Mesenchymal stem cell (in vitro differentiated cells and primary cell): Measurements from ENCODE around the gene B3GALT6.

Source experiments
- DNase-seq: peaks from one replicate; pipeline ENCODE4 v3.0.0-alpha.2; 2013
- H2AFZ ChIP-seq: one replicate; pipeline ENCODE4 v1.6.1; 2013; ENCODE audit warnings: low read depth, mild to moderate bottlenecking, control low read depth, inconsistent platforms, low read length, moderate library complexity
- H2AK5ac ChIP-seq: 2 replicates; pipeline ENCODE4 v1.6.1; 2013; ENCODE audit warnings: low read length, moderate library complexity, mild to moderate bottlenecking, inconsistent platforms; ENCODE audit not compliant: severe bottlenecking
- H2BK120ac ChIP-seq: one replicate; pipeline ENCODE4 v1.6.1; 2013; ENCODE audit warnings: low read depth, mild to moderate bottlenecking, inconsistent platforms, low read length, moderate library complexity
- H2BK12ac ChIP-seq, 2 experiments: one replicate each; pipeline ENCODE4 v1.6.1; 2013; ENCODE audit warnings: inconsistent platforms in 2 of 2, low read length in 2 of 2, mild to moderate bottlenecking in 2 of 2, moderate library complexity in 2 of 2, control low read depth in 1 of 2
- H2BK15ac ChIP-seq: one replicate; pipeline ENCODE4 v1.6.1; 2013; ENCODE audit warnings: mild to moderate bottlenecking, low read depth, inconsistent platforms; ENCODE audit not compliant: poor library complexity, severe bottlenecking
- H2BK5ac ChIP-seq: 2 replicates; pipeline ENCODE4 v1.6.1; 2013; ENCODE audit warnings: low read depth, mild to moderate bottlenecking, low read length, control low read depth, inconsistent platforms; ENCODE audit not compliant: poor library complexity, severe bottlenecking
- H3K14ac ChIP-seq, 2 experiments: one replicate each; pipeline ENCODE4 v1.6.1; 2013; ENCODE audit warnings: inconsistent platforms in 2 of 2, low read length in 2 of 2, control low read depth in 1 of 2, mild to moderate bottlenecking in 1 of 2, moderate library complexity in 1 of 2
- H3K18ac ChIP-seq, 2 experiments: one replicate each; pipeline ENCODE4 v1.6.1; 2013; ENCODE audit warnings: inconsistent platforms in 2 of 2, low read length in 2 of 2, control low read depth in 1 of 2, low read depth in 1 of 2, mild to moderate bottlenecking in 1 of 2
- H3K23ac ChIP-seq, 2 experiments: one replicate each; pipeline ENCODE4 v1.6.1; 2013; ENCODE audit warnings: inconsistent platforms in 2 of 2, low read length in 2 of 2, mild to moderate bottlenecking in 2 of 2, moderate library complexity in 2 of 2, control low read depth in 1 of 2
- H3K27ac ChIP-seq: 2 replicates; pipeline ENCODE4 v1.5.1; 2013; ENCODE audit warnings: mild to moderate bottlenecking, moderate library complexity, low read length, control low read depth, inconsistent platforms; ENCODE audit not compliant: poor library complexity, severe bottlenecking
- H3K27me3 ChIP-seq, 2 experiments: 2 replicates each; pipeline versions ENCODE4 v1.6.1 to v1.7.0; 2013; ENCODE audit warnings: low read length in 2 of 2, mild to moderate bottlenecking in 2 of 2, moderate library complexity in 2 of 2, control low read depth in 1 of 2, inconsistent platforms in 1 of 2; ENCODE audit not compliant: control insufficient read depth in 1 of 2, insufficient read depth in 1 of 2
- H3K36me3 ChIP-seq, 2 experiments: 2 replicates each; pipeline versions ENCODE4 v1.6.1 to v1.7.0; 2013; ENCODE audit warnings: low read length in 2 of 2, control low read depth in 1 of 2, inconsistent platforms in 1 of 2, low read depth in 1 of 2, mild to moderate bottlenecking in 1 of 2; ENCODE audit not compliant: insufficient read depth in 2 of 2, control insufficient read depth in 1 of 2
- H3K4ac ChIP-seq, 2 experiments: one replicate each; pipeline ENCODE4 v1.6.1; 2013; ENCODE audit warnings: inconsistent platforms in 2 of 2, low read length in 2 of 2, mild to moderate bottlenecking in 2 of 2, moderate library complexity in 2 of 2, control low read depth in 1 of 2, low read depth in 1 of 2
- H3K4me1 ChIP-seq: 2 replicates; pipeline ENCODE4 v1.6.1; 2013; ENCODE audit warnings: low read depth, low read length, control low read depth; ENCODE audit not compliant: control insufficient read depth, insufficient read depth
- H3K4me2 ChIP-seq: 2 replicates; pipeline ENCODE4 v1.6.1; 2013; ENCODE audit warnings: low read length, mild to moderate bottlenecking, inconsistent platforms; ENCODE audit not compliant: poor library complexity, severe bottlenecking
- H3K4me3 ChIP-seq, 2 experiments: 2 replicates each; pipeline versions ENCODE4 v1.5.1 to v1.7.0; 2013; ENCODE audit warnings: low read length in 2 of 2, mild to moderate bottlenecking in 2 of 2, control low read depth in 1 of 2, low read depth in 1 of 2; ENCODE audit not compliant: insufficient read depth in 1 of 2
- H3K79me1 ChIP-seq: replicated peaks from 2 replicates; pipeline ENCODE4 v1.6.1; 2013; ENCODE audit warnings: mild to moderate bottlenecking, control low read depth, low read length, inconsistent platforms; ENCODE audit not compliant: poor library complexity, severe bottlenecking
- H3K9ac ChIP-seq: 2 replicates; pipeline ENCODE4 v1.7.0; 2013; ENCODE audit warnings: mild to moderate bottlenecking, low read length, moderate library complexity
- H3K9me3 ChIP-seq: 2 replicates; pipeline ENCODE4 v1.7.0; 2013; ENCODE audit warnings: mild to moderate bottlenecking, low read length; ENCODE audit not compliant: control insufficient read depth
- H4K8ac ChIP-seq: one replicate; pipeline ENCODE4 v1.6.1; 2013; ENCODE audit warnings: inconsistent platforms, mild to moderate bottlenecking, low read length, moderate library complexity
- H4K91ac ChIP-seq: one replicate; pipeline ENCODE4 v1.6.1; 2013; ENCODE audit warnings: mild to moderate bottlenecking, low read length, inconsistent platforms
- WGBS: methylation state at CpG from one replicate; pipeline ENCODE4 v1.1.7; 2013; ENCODE audit warnings: mixed read lengths; 5-methylcytosine and 5-hydroxymethylcytosine counted together

Gene B3GALT6

DNA sequence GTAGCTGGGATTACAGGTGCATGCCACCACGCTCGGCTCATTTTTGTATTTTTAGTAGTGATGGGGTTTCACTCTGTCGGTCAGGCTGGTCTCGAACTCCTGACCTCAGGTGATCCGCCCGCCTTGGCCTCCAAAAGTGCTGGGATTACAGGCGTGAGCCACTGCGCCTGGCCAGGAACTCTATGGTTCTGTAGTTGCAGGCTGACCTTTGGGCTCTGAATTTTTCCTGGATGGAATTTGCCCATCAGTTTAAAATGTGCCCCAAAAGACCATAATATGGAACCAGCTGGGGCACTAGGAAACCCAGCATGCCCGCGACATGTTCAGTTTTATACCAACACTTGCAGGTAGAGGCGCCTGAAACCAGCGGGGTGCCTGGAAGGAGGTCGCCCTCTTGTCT is 46.6 kb downstream of the B3GALT6 start:
- H4K8ac ChIP-seq, result no peak overlapping the region
- H3K79me1 ChIP-seq, result peaks cover 12% of the 10 kb centered on the region
- no peaks in the 10 kb centered on the region for H3K9me3 ChIP-seq
- H4K91ac ChIP-seq, result no peak overlapping the region
- no peak overlapping the region for H3K9ac ChIP-seq
- DNase-seq, result no peak
- H3K18ac ChIP-seq, result no peak overlapping the region
- H3K36me3 ChIP-seq, result peaks cover 0 to 4% of the 10 kb centered on the region in 2 experiments
- H3K27me3 ChIP-seq, result no peaks in the 10 kb centered on the region
- no peak overlapping the region for H3K4me2 ChIP-seq
- H2BK12ac ChIP-seq, result no peak overlapping the region
- no peak overlapping the region for H2BK120ac ChIP-seq
- H3K4me1 ChIP-seq, result peaks cover 37% of the 10 kb centered on the region
- no peak overlapping the region for H3K14ac ChIP-seq
- no peak overlapping the region for H3K4ac ChIP-seq
- H2AK5ac ChIP-seq, result no peak overlapping the region
- H2BK15ac ChIP-seq, result no peak overlapping the region
- 94% methylated on average over 13 of the region's 13 CpGs for WGBS
- H2BK5ac ChIP-seq, result no peak overlapping the region
- no peak overlapping the region for H3K27ac ChIP-seq
- H3K23ac ChIP-seq, result no peak overlapping the region
- no peak overlapping the region for H2AFZ ChIP-seq
- H3K4me3 ChIP-seq, result no peak overlapping the region

GRCh38 chr1:1279028-1279427 is 47.0 kb downstream of the B3GALT6 start:
- Histone ChIP-seq H3K23ac (no peak overlapping the region), H3K18ac (no peak overlapping the region), H2BK12ac (no peak overlapping the region), H3K4me2 (no peak overlapping the region), H3K36me3 (peaks cover 0 to 4% of the 10 kb centered on the region in 2 experiments), H2BK15ac (no peak overlapping the region), H2AFZ (no peak overlapping the region), H3K9ac (no peak overlapping the region), H2BK120ac (no peak overlapping the region), H2BK5ac (no peak overlapping the region), H3K27me3 (no peaks in the 10 kb centered on the region), H3K14ac (no peak overlapping the region), H3K79me1 (peaks cover 12% of the 10 kb centered on the region), H3K4me3 (no peak overlapping the region), H2AK5ac (no peak overlapping the region), H3K27ac (no peak overlapping the region), H3K4ac (no peak overlapping the region), H3K4me1 (peaks cover 39% of the 10 kb centered on the region), H4K8ac (no peak overlapping the region), H4K91ac (no peak overlapping the region), H3K9me3 (no peaks in the 10 kb centered on the region)
- no peak for DNase-seq
- 95% methylated on average over 16 of the region's 17 CpGs for WGBS

- Histone ChIP-seq H3K9me3 (no peaks in the 10 kb centered on the region), H3K27me3 (peaks cover 0 to 15% of the 10 kb centered on the region in 2 experiments), H4K8ac (no peak overlapping the region), H2BK5ac (no peak overlapping the region), H3K4ac (no peak overlapping the region), H2BK12ac (no peak overlapping the region), H3K4me2 (no peak overlapping the region), H2AK5ac (no peak overlapping the region), H3K27ac (no peak overlapping the region), H3K14ac (no peak overlapping the region), H2BK120ac (no peak overlapping the region), H3K9ac (no peak overlapping the region), H3K4me1 (peaks cover 24% of the 10 kb centered on the region), H2AFZ (no peak overlapping the region), H3K79me1 (no peaks in the 10 kb centered on the region), H3K23ac (no peak overlapping the region), H4K91ac (no peak overlapping the region), H3K4me3 (no peak overlapping the region), H3K36me3 (no peaks in the 10 kb centered on the region), H3K18ac (no peak overlapping the region), H2BK15ac (peak overlapping the region; percentile 29)
- DNase-seq, result no peak
- WGBS, result 88% methylated on average over 21 of the region's 21 CpGs
Observed at GRCh38 chr1:1280782-1281481, 48.9 kb downstream of the B3GALT6 start.

DNA sequence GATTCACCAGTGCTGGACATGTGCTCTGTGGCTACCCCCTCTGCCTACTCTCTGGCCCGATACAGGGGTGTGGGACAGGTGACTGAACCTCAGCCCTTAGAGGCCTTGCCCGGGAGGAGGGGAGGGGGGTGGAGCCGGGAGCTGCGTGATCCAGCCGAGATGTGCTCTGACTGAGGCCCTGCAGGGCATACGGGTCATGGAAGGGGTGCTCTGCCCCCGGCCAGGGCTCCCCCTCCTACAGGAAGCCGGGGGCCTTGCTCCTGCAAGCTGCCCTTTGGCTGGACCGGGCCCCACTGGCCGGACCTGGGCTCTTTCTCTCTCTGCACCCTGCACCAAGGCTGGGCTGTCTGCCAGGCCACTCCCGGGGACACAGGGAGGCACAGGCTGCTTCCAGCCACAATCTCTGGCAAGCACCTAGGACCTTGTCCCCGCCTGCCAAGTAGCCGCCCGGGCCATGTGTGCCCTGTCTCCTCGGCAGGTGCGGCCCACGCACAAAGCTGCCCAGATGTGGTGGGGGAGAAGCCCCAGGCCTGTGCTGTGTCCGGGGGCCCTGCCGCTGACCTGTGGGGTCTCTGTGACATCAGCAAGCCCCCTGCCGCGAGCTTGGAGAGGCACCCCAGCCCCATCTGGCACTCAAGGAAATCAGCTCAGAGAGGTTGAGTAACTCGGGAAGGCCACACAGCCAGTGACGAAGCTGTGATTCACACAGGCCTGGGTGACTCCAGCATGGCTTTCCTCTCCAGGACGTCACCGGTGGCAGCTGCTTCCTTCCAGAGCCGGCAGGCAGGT is 49.7 kb downstream of the B3GALT6 start:
- DNase-seq, result peak; percentile 72
- H4K8ac ChIP-seq, result no peak overlapping the region
- H2BK120ac ChIP-seq, result no peak overlapping the region
- no peak overlapping the region for H3K4me3 ChIP-seq
- peak overlapping the region; percentile 29 for H2BK15ac ChIP-seq
- H3K4me1 ChIP-seq, result peaks cover 21% of the 10 kb centered on the region
- H2BK12ac ChIP-seq, result no peak overlapping the region
- no peak overlapping the region for H4K91ac ChIP-seq
- H3K36me3 ChIP-seq, result no peaks in the 10 kb centered on the region
- H3K9ac ChIP-seq, result no peak overlapping the region
- no peak overlapping the region for H3K4ac ChIP-seq
- H2BK5ac ChIP-seq, result no peak overlapping the region
- H2AK5ac ChIP-seq, result no peak overlapping the region
- no peak overlapping the region for H3K18ac ChIP-seq
- H3K14ac ChIP-seq, result no peak overlapping the region
- H3K23ac ChIP-seq, result no peak overlapping the region
- no peak overlapping the region for H3K4me2 ChIP-seq
- no peaks in the 10 kb centered on the region for H3K9me3 ChIP-seq
- H3K27ac ChIP-seq, result no peak overlapping the region
- 74% methylated on average over 26 of the region's 26 CpGs for WGBS
- H3K79me1 ChIP-seq, result no peaks in the 10 kb centered on the region
- H3K27me3 ChIP-seq, result peaks cover 0 to 23% of the 10 kb centered on the region in 2 experiments
- no peak overlapping the region for H2AFZ ChIP-seq
